GM12878 (cell line): Measurements from ENCODE around the gene AAMP. TPM values are rescaled to one million over a fixed set of nuclear protein-coding genes. Genes with fewer than 3 reads are reported as not detected.

Source experiments
- ATAC-seq: fragments of 200-7000 bp; cut with Tn5 transposase; 3 replicates; pipeline ENCODE4 v1.9.1; 2020; ENCODE audit warnings: mild to moderate bottlenecking, moderate library complexity
- BruUV-seq: library from RNA; stranded (reverse); fragments of 400-500 nt; replicated peaks from 2 replicates; lab custom pipeline; 2021; lab: Mats Ljungman, UMichigan
- CTCF ChIA-PET: fragments of 300-600 bp; sonication (Branson Sonifier 250); formaldehyde crosslinking; extraction: SDS; loops from one replicate; lab custom pipeline; 2021; ENCODE audit warnings: inconsistent platforms; lab: Yijun Ruan, JAX
- POLR2A ChIA-PET: fragments of 350-600 bp; formaldehyde crosslinking; extraction: SDS; loops from one replicate; lab custom pipeline; 2021; ENCODE audit warnings: inconsistent platforms; lab: Charles Lee
- RAD21 ChIA-PET: fragments of 300-600 bp; sonication (Branson Sonifier 250); formaldehyde crosslinking; loops from one replicate; lab custom pipeline; 2023; ENCODE audit warnings: antibody characterized with exemption; ENCODE audit not compliant: unreplicated experiment; lab: Charles Lee
- SMC1A ChIA-PET: fragments of 300-600 bp; sonication (Branson Sonifier 250); formaldehyde crosslinking; loops from one replicate; lab custom pipeline; 2023; ENCODE audit not compliant: unreplicated experiment, uncharacterized antibody; lab: Charles Lee
- DNase-seq: peaks from one replicate; pipeline ENCODE4 v3.0.0-alpha.2; 2011; ENCODE audit warnings: low read depth, low spot score
- FAIRE-seq: peaks from 3 replicates; lab custom pipeline; 2011; peaks lifted over from hg19 to GRCh38; lab: Jason Lieb, UNC
- H2AFZ ChIP-seq: 2 replicates; pipeline ENCODE4 v1.6.0; 2011; ENCODE audit warnings: low read depth, low read length, control low read depth; ENCODE audit not compliant: control insufficient read depth
- H3K27ac ChIP-seq: 2 replicates; pipeline ENCODE4 v1.5.1; 2011; ENCODE audit warnings: control low read depth; ENCODE audit not compliant: control insufficient read depth, insufficient read depth
- H3K27me3 ChIP-seq, 2 experiments: replicated peaks in 1 of 2; 2 replicates each; pipeline versions ENCODE4 v1.6.0 to v1.6.1; 2011; ENCODE audit warnings: low read length in 1 of 2; ENCODE audit not compliant: control insufficient read depth in 2 of 2, insufficient read depth in 2 of 2
- H3K36me3 ChIP-seq, 2 experiments: 2 replicates each; pipeline ENCODE4 v1.5.1; 2011; ENCODE audit warnings: low read length in 1 of 2; ENCODE audit not compliant: control insufficient read depth in 2 of 2, insufficient read depth in 2 of 2
- H3K4me1 ChIP-seq: 2 replicates; pipeline ENCODE4 v1.6.1; 2011; ENCODE audit warnings: mild to moderate bottlenecking, low read length, moderate library complexity, mixed read lengths; ENCODE audit not compliant: control insufficient read depth, insufficient read depth
- H3K4me2 ChIP-seq: 2 replicates; pipeline ENCODE4 v1.6.0; 2011; ENCODE audit warnings: control low read depth; ENCODE audit not compliant: control insufficient read depth, insufficient read depth
- H3K4me3 ChIP-seq: fragments of 200-600 bp; sonication (generic); 2 replicates; pipeline ENCODE4 v1.5.1; 2016
- H3K79me2 ChIP-seq: 2 replicates; pipeline ENCODE4 v1.6.0; 2011; ENCODE audit warnings: low read length; ENCODE audit not compliant: control insufficient read depth, insufficient read depth
- H3K9ac ChIP-seq: 2 replicates; pipeline ENCODE4 v1.8.0; 2011; ENCODE audit warnings: low read length, control low read depth, mixed read lengths; ENCODE audit not compliant: control insufficient read depth, insufficient read depth
- H3K9me3 ChIP-seq: replicated peaks from 3 replicates; pipeline ENCODE4 v1.5.1; 2011; ENCODE audit warnings: mild to moderate bottlenecking, low read length; ENCODE audit not compliant: control insufficient read depth, insufficient read depth
- H4K20me1 ChIP-seq: 2 replicates; pipeline ENCODE4 v1.6.0; 2011; ENCODE audit not compliant: control insufficient read depth, insufficient read depth
- ATF7 ChIP-seq: fragments of 450-650 bp; IDR thresholded peaks from 2 replicates; pipeline ENCODE4 v1.6.1; 2016; ENCODE audit warnings: low read depth, mild to moderate bottlenecking
- BCL3 ChIP-seq: IDR thresholded peaks from 2 replicates; pipeline ENCODE4 v1.6.1; 2011; ENCODE audit warnings: borderline replicate concordance, low read depth, mild to moderate bottlenecking, moderate library complexity, low read length; ENCODE audit not compliant: insufficient read depth, poor library complexity, severe bottlenecking
- EP300 ChIP-seq, 2 experiments: fragments of 150-350 bp in 1 of 2; IDR thresholded peaks; 2 replicates each; pipeline ENCODE4 v1.6.1; 2011 to 2012; ENCODE audit warnings: low read depth in 2 of 2, low read length in 2 of 2, borderline replicate concordance in 1 of 2, improper control_type of control experiment in 1 of 2, inconsistent platforms in 1 of 2; ENCODE audit not compliant: control insufficient read depth in 1 of 2
- FOXK2 ChIP-seq: fragments of 450-650 bp; IDR thresholded peaks from 2 replicates; pipeline ENCODE4 v1.6.1; 2017; ENCODE audit warnings: mild to moderate bottlenecking, moderate library complexity
- GATAD2B ChIP-seq: fragments of 450-650 bp; conservative IDR thresholded peaks from 2 replicates; pipeline ENCODE4 v1.6.1; 2017; ENCODE audit warnings: low read depth, mild to moderate bottlenecking, moderate library complexity
- KAT2A ChIP-seq: conservative IDR thresholded peaks from 2 replicates; pipeline ENCODE4 v1.6.1; 2011; ENCODE audit warnings: low read depth, low read length; ENCODE audit not compliant: control insufficient read depth
- NFYA ChIP-seq: IDR thresholded peaks from 2 replicates; pipeline ENCODE4 v1.6.1; 2011; ENCODE audit warnings: low read depth, mild to moderate bottlenecking, low read length, improper control_type of control experiment, borderline replicate concordance
- NKRF ChIP-seq: fragments of 450-650 bp; conservative IDR thresholded peaks from 2 replicates; pipeline ENCODE4 v1.6.1; 2017; ENCODE audit warnings: mild to moderate bottlenecking, moderate library complexity
- RELA ChIP-seq: fragments of 450-650 bp; IDR thresholded peaks from 2 replicates; pipeline ENCODE4 v1.8.0; 2014; ENCODE audit warnings: borderline replicate concordance; ENCODE audit not compliant: partially characterized antibody
- RELB ChIP-seq: fragments of 450-650 bp; IDR thresholded peaks from 2 replicates; pipeline ENCODE4 v1.6.1; 2017; ENCODE audit warnings: low read depth, mild to moderate bottlenecking, moderate library complexity
- WRNIP1 ChIP-seq: IDR thresholded peaks from 2 replicates; pipeline ENCODE4 v1.6.1; 2011; ENCODE audit warnings: low read depth, low read length, improper control_type of control experiment, borderline replicate concordance
- ZBTB11 ChIP-seq: fragments of 450-650 bp; formaldehyde crosslinking; IDR thresholded peaks from 2 replicates; pipeline ENCODE4 v1.5.0; 2022; ENCODE audit warnings: mild to moderate bottlenecking, missing genetic modification characterization
- ZSCAN29 ChIP-seq: fragments of 450-650 bp; IDR thresholded peaks from 2 replicates; pipeline ENCODE4 v1.6.1; 2017; ENCODE audit warnings: mild to moderate bottlenecking, moderate library complexity
- WGBS: methylation state at CpG from one replicate; pipeline ENCODE4 v1.1.6; 2016; ENCODE audit warnings: low lambda C conversion rate; ENCODE audit not compliant: insufficient replicate concordance, insufficient coverage; ENCODE audit errors: missing lambda C conversion rate; 5-methylcytosine and 5-hydroxymethylcytosine counted together
- in situ Hi-C: fragments of 300-500 bp; cut with MboI; formaldehyde crosslinking; loops from 9 replicates; pipeline ENCODE4 v1.14.3; 2018; ENCODE audit warnings: mixed read lengths
- intact Hi-C: fragments of 100-400 bp; cut with micrococcal nuclease; formaldehyde crosslinking; loops from one replicate; pipeline ENCODE4 v1.14.2; 2022; ENCODE audit not compliant: unreplicated experiment
- polyA plus RNA-seq, 11 experiments: library from polyadenylated mRNA; depleted of rRNA in 4 of 11; unstranded in 6 of 11; stranded (reverse) in 5 of 11; fragments of >200 nt; fragmentation: Nextera tagmentation in 4 of 11; fragmentation: Illumina TruSeq in 1 of 11; extraction: Ambion mirVana in 4 of 11; extraction: Trizol in 1 of 11; gene quantifications; 1 replicate in 1 of 11; 2 replicates in 10 of 11; pipeline versions ENCODE4 v1.2.1 to v1.2.3, GENCODE V29; 2011 to 2016; ENCODE audit warnings: inconsistent platforms in 2 of 11, missing spikeins in 2 of 11, low read depth in 1 of 11
- total RNA-seq, 4 experiments: library from RNA; depleted of rRNA in 3 of 4; stranded (reverse); fragments of >200 nt in 3 of 4; fragmentation: Illumina TruSeq in 1 of 4; extraction: Trizol in 1 of 4; gene quantifications; 2 replicates each; pipeline versions ENCODE4 v1.2.1 to v1.2.3, GENCODE V29; 2013 to 2021

AAMP gene
- total and polyA plus RNA-seq, 10 of the 15 experiments (the other 5 are each of a cell fraction or from before 2014, with no cell fraction given) = 4.4 to 140 (median 81.9) TPM

GRCh38 chr2:218306184-218306920 lies 36.4 kb upstream of the AAMP start:
- no peaks in the 10 kb centered on the region for H3K9me3 ChIP-seq
- intact Hi-C loops (no loop called here), in situ Hi-C loops (no loop called here)
- H3K27me3 ChIP-seq = no peaks in the 10 kb centered on the region
- H2AFZ ChIP-seq = no peak overlapping the region
- no peaks in the 10 kb centered on the region for H4K20me1 ChIP-seq
- CTCF ChIA-PET = interaction anchor here (1.4 to 8.5 kb wide), 6 partner anchors 13 to 89 kb away, joined by 3 to 138 read pairs (median 6); partner anchors contain the start of genes CATIP and TMBIM1
- H3K4me1 ChIP-seq = no peaks in the 10 kb centered on the region
- no peak overlapping the region for H3K4me2 ChIP-seq
- SMC1A ChIA-PET = interaction anchor here (0.9 to 5.4 kb wide), 7 partner anchors 8 to 51 kb away, joined by 3 to 70 read pairs (median 7); partner anchors contain the start of genes CATIP and TMBIM1
- no peak overlapping the region for H3K27ac ChIP-seq
- POLR2A ChIA-PET = interaction anchor here (0.5 to 0.6 kb wide), 2 partner anchors 10 to 13 kb away, joined by 3 to 6 read pairs; no protein-coding TSS in a partner anchor
- BruUV-seq = no TSS peak
- no peak for DNase-seq
- RAD21 ChIA-PET = interaction anchor here (1.4 to 2.0 kb wide), 2 partner anchors 33 to 88 kb away, joined by 5 read pairs; no protein-coding TSS in a partner anchor
- H3K79me2 ChIP-seq = no peaks in the 10 kb centered on the region
- WGBS = 24% methylated on average over 9 of the region's 9 CpGs
- no peak for ATAC-seq
- H3K9ac ChIP-seq = no peak overlapping the region
- H3K4me3 ChIP-seq = no peak overlapping the region
- H3K36me3 ChIP-seq = no peaks in the 10 kb centered on the region
- no peak for FAIRE-seq
- TF ChIP-seq BCL3 = no peak
- no peak for TF ChIP-seq WRNIP1
- no peak for TF ChIP-seq RELB
- no peak for TF ChIP-seq NFYA
- no peak for TF ChIP-seq NKRF
- TF ChIP-seq RELA = no peak
- TF ChIP-seq ZBTB11 (CRISPR knock-in tag) = no peak
- no peak for TF ChIP-seq ZSCAN29
- no peak for TF ChIP-seq ATF7
- TF ChIP-seq KAT2A = no peak
- TF ChIP-seq GATAD2B = no peak
- no peak for TF ChIP-seq EP300 (IDR thresholded peaks at IDR 0.05; ENCODE audit: borderline replicate concordance in 1 of 2, control insufficient read depth in 1 of 2, low read depth in 2 of 2, low read length in 2 of 2)
- no peak for TF ChIP-seq FOXK2
